Measurements from ENCODE around the gene ACSM2B.
"Not testable (repeated sequence)": the region's sequence is repeated elsewhere in the genome, so short reads cannot be mapped to it uniquely, and the experiment has no call there.

GRCh38 chr16:20553493-20553892, 22.7 kb downstream of the ACSM2B start:
- TF ChIP-seq CTCF (conservative IDR thresholded peaks at IDR 0.05 in 1 of 2, IDR thresholded peaks at IDR 0.05 in 1 of 2; ENCODE audit: extremely low read depth in 1 of 2, insufficient read depth in 1 of 2, low read depth in 1 of 2, low read length in 2 of 2); EZH2 (IDR thresholded peaks at IDR 0.05; ENCODE audit: borderline replicate concordance, low read length): not testable (repeated sequence)

Measured in mammary epithelial cell (primary cell).